Inflammatory macrophage (primary cell): Measurements from ENCODE around the gene CCNDBP1.
"Not testable (repeated sequence)": the region's sequence is repeated elsewhere in the genome, so short reads cannot be mapped to it uniquely, and the experiment has no call there.

Experiments used
- DNase-seq, 2 donors: peaks; one replicate each; pipeline ENCODE4 v3.0.0-alpha.2; 2020 to 2022
- total RNA-seq, 18 experiments: gene quantifications; one replicate each; lab custom pipeline; 2026; ENCODE audit warnings: mixed read lengths in 6 of 18, inconsistent platforms in 2 of 18; lab: John Stamatoyannopoulos, UW

CCNDBP1 gene
- total RNA-seq, result 44.4 to 86.0 (median 63.2) reads per million in 18 experiments

GRCh38 chr15:43185157-43186002 is at the start of gene CCNDBP1:
TSS of gene CCNDBP1 (plus strand) at chr15:43185403. CDS start at chr15:43185499, 96 bp downstream.
- DNase-seq, result peak; percentile 91 to 93

GRCh38 chr15:43143203-43143941 is 41.8 kb upstream of the CCNDBP1 start:
- DNase-seq, result peak in 1 of 2 donors; percentile 24

- DNase-seq, result peak in 1 of 2 donors; percentile 32
These were observed 40.7 kb upstream of the CCNDBP1 start for GRCh38 chr15:43144512-43144911.

- no peak for DNase-seq
These were observed 39.0 kb upstream of the CCNDBP1 start for GRCh38 chr15:43146184-43146583.

- DNase-seq, result peak; percentile 47 to 64
These were observed 34.8 kb upstream of the CCNDBP1 start for GRCh38 chr15:43150191-43150929.

- DNase-seq, result no peak
These were observed 33.5 kb upstream of the CCNDBP1 start for GRCh38 chr15:43151688-43152087.

GRCh38 chr15:43153269-43153668 is 31.9 kb upstream of the CCNDBP1 start:
- no peak for DNase-seq

- DNase-seq, result no peak
These were observed 19.3 kb upstream of the CCNDBP1 start for GRCh38 chr15:43165801-43166325.

- DNase-seq, result not testable (repeated sequence)
These were observed 17.9 kb upstream of the CCNDBP1 start for GRCh38 chr15:43167261-43167660.

- no peak for DNase-seq
These were observed 16.8 kb upstream of the CCNDBP1 start for GRCh38 chr15:43168192-43169107.

- no peak for DNase-seq
These were observed 15.3 kb upstream of the CCNDBP1 start for GRCh38 chr15:43169888-43170287.

- DNase-seq, result not testable (repeated sequence)
These were observed 9.4 kb upstream of the CCNDBP1 start for GRCh38 chr15:43175656-43176309.

GRCh38 chr15:43177147-43177546 is 8.1 kb upstream of the CCNDBP1 start:
- not testable (repeated sequence) for DNase-seq

- DNase-seq, result no peak
These were observed 1.9 kb upstream of the CCNDBP1 start for GRCh38 chr15:43183270-43183669.

- DNase-seq, result no peak
These were observed 637 bp upstream of the CCNDBP1 start for GRCh38 chr15:43184407-43185124.

GRCh38 chr15:43186003-43186353 is 775 bp downstream of the CCNDBP1 start:
- peak in 1 of 2 donors; percentile 24 for DNase-seq

- peak; percentile 48 to 64 for DNase-seq
These were observed 2.4 kb downstream of the CCNDBP1 start for GRCh38 chr15:43187544-43188155.

- no peak for DNase-seq
These were observed 4.1 kb downstream of the CCNDBP1 start for GRCh38 chr15:43189296-43189695.

- no peak for DNase-seq
These were observed 5.0 kb downstream of the CCNDBP1 start for GRCh38 chr15:43190178-43190577.

GRCh38 chr15:43193710-43194109 is 8.5 kb downstream of the CCNDBP1 start:
- no peak for DNase-seq
